PC-9 (cell line): Measurements from ENCODE around the gene AKR7A2. TPM values are rescaled to one million over a fixed set of nuclear protein-coding genes. Genes with fewer than 3 reads are reported as not detected.

Experiments
- BruUV-seq: library from RNA; stranded (reverse); fragments of 400-500 nt; replicated peaks from 2 replicates; lab custom pipeline; 2021; lab: Mats Ljungman, UMichigan
- CTCF ChIA-PET: fragments of 300-600 bp; sonication (Branson Sonifier 250); formaldehyde crosslinking; loops from one replicate; lab custom pipeline; 2022; ENCODE audit warnings: antibody characterized with exemption; lab: Charles Lee
- POLR2A ChIA-PET: fragments of 300-600 bp; sonication (Branson Sonifier 250); formaldehyde crosslinking; loops from one replicate; lab custom pipeline; 2022; ENCODE audit warnings: antibody characterized with exemption; ENCODE audit not compliant: unreplicated experiment; lab: Charles Lee
- DNase-seq, 2 experiments: peaks; one replicate each; pipeline versions ENCODE4 v3.0.0 to v3.0.0-alpha.2; 2015 to 2022; ENCODE audit warnings: mixed read lengths in 1 of 2
- H2AFZ ChIP-seq: fragments of 200-600 bp; sonication (generic); 2 replicates; pipeline ENCODE4 v1.8.1; 2017; ENCODE audit warnings: antibody characterized with exemption
- H3F3A ChIP-seq: fragments of 200-600 bp; sonication (generic); 2 replicates; pipeline ENCODE4 v1.8.1; 2017; ENCODE audit warnings: antibody characterized with exemption, mild to moderate bottlenecking, low read depth; ENCODE audit not compliant: insufficient read depth
- H3K27ac ChIP-seq: fragments of 200-600 bp; sonication (generic); 2 replicates; pipeline ENCODE4 v1.6.1; 2016; ENCODE audit warnings: mixed run types
- H3K27me3 ChIP-seq: fragments of 200-600 bp; sonication (generic); 2 replicates; pipeline ENCODE4 v1.6.1; 2016; ENCODE audit warnings: low read depth, mixed run types; ENCODE audit not compliant: insufficient read depth
- H3K36me3 ChIP-seq: fragments of 200-600 bp; sonication (generic); 2 replicates; pipeline ENCODE4 v1.6.1; 2016; ENCODE audit warnings: low read depth, mixed run types
- H3K4me1 ChIP-seq: fragments of 200-600 bp; sonication (generic); replicated peaks from 2 replicates; pipeline ENCODE4 v1.6.1; 2016; ENCODE audit warnings: mixed run types; ENCODE audit not compliant: insufficient read depth
- H3K4me2 ChIP-seq: fragments of 200-600 bp; sonication (generic); 2 replicates; pipeline ENCODE4 v1.6.1; 2017; ENCODE audit warnings: mixed run types
- H3K4me3 ChIP-seq: fragments of 200-600 bp; sonication (generic); 2 replicates; pipeline ENCODE4 v1.6.1; 2016; ENCODE audit warnings: mixed run types
- H3K79me2 ChIP-seq: fragments of 200-600 bp; sonication (generic); 2 replicates; pipeline ENCODE4 v1.6.1; 2017; ENCODE audit warnings: low read depth, mixed run types
- H3K9me2 ChIP-seq: fragments of 200-600 bp; sonication (generic); 2 replicates; pipeline ENCODE4 v1.8.1; 2017; ENCODE audit warnings: mild to moderate bottlenecking; ENCODE audit not compliant: insufficient read depth
- H3K9me3 ChIP-seq: fragments of 200-600 bp; sonication (generic); 2 replicates; pipeline ENCODE4 v1.8.1; 2016; ENCODE audit warnings: low read depth; ENCODE audit not compliant: insufficient read depth
- H4K20me1 ChIP-seq: fragments of 200-600 bp; sonication (generic); 2 replicates; pipeline ENCODE4 v1.8.1; 2017; ENCODE audit not compliant: insufficient read depth
- CTCF ChIP-seq: fragments of 200-600 bp; sonication (generic); conservative IDR thresholded peaks from 2 replicates; pipeline ENCODE4 v1.6.1; 2017; ENCODE audit warnings: mixed run types, antibody characterized with exemption, mild to moderate bottlenecking, moderate library complexity
- EZH2 ChIP-seq: fragments of 200-600 bp; sonication (generic); IDR thresholded peaks from 2 replicates; pipeline ENCODE4 v1.8.0; 2017; ENCODE audit warnings: antibody characterized with exemption, low read depth
- intact Hi-C: fragments of 100-400 bp; cut with micrococcal nuclease; formaldehyde crosslinking; loops from one replicate; pipeline ENCODE4 v1.10.0; 2022; ENCODE audit not compliant: unreplicated experiment
- total RNA-seq: library from RNA; stranded (reverse); gene quantifications from 2 replicates; pipeline ENCODE4 v1.2.3, GENCODE V29; 2021

The AKR7A2 gene
- total RNA-seq, 1 experiment from 2014 or later, result 79.6 TPM

DNA sequence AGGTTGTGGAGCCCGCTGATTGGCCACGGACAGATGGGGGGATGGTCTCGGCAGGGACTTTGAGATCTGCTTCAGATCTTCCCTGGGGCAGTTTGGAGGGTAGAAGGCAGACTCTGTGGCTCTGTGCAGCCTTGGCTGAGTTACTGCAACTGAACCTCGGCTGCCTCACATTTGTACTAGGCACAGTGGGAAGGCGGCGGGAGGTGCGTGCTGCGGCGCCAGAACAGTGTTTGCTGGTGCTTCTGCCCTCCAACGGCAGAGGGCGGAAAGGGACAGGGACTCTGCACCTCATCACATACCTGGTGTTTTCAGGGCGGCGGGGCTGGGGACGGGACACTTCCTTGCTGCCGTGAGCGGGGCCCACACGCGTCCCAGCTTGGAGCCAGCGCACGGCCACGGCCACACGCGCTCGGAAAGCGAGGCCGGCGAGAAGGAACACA lies 26.4 kb upstream of the AKR7A2 start:
- Histone ChIP-seq H4K20me1 (no peaks in the 10 kb centered on the region; the same call in 1 of the 2 replicates), H3K27me3 (no peaks in the 10 kb centered on the region), H3F3A (peaks cover 12% of the 10 kb centered on the region; the same call in 1 of the 2 replicates), H3K36me3 (no peaks in the 10 kb centered on the region), H3K4me2 (peak overlapping the region; percentile 56; the same call in 1 of the 2 replicates), H3K9me3 (no peaks in the 10 kb centered on the region), H3K9me2 (no peaks in the 10 kb centered on the region), H2AFZ (no peak overlapping the region), H3K79me2 (no peaks in the 10 kb centered on the region), H3K4me3 (no peak overlapping the region), H3K27ac (0 out of 2 replicates have a peak overlapping the region, but pooled peaks have one; percentile 63), H3K4me1 (peaks cover 9% of the 10 kb centered on the region)
- CTCF ChIA-PET, result interaction anchor here (0.7 kb wide), 1 partner anchor 12 kb away, joined by 4 read pairs; no protein-coding TSS in a partner anchor
- intact Hi-C loops, result no loop called here
- no peak for TF ChIP-seq EZH2
- no peak for TF ChIP-seq CTCF
- no TSS peak for BruUV-seq
- POLR2A ChIA-PET, result no interaction called here
- no peak for DNase-seq

DNA sequence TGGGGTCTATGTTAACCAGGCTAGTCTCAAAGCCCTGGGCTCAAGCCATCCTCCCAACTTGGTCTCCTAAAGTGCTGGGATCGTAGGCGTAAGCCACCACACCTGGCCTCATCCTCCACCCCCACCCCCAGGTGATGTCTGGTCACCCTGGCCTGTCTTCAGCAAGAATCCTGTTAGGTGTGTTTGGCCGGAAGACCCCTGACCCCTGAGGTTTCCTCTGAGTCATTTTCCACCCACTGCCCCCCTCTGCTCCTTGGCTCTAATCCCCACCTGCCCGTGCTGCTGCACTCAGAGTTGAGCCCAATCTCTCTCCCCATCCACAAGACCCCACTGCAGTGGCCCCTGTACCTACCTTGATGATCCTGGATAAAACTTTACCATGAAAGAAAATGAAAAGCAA lies 25.3 kb upstream of the AKR7A2 start:
- ChIA-PET POLR2A (no interaction called here), CTCF (no interaction called here)
- BruUV-seq, result no TSS peak
- Histone ChIP-seq H3K4me3 (no peak overlapping the region), H3F3A (peaks cover 12% of the 10 kb centered on the region; the same call in 1 of the 2 replicates), H3K9me2 (no peaks in the 10 kb centered on the region), H3K27ac (peak overlapping the region; percentile 63), H3K36me3 (no peaks in the 10 kb centered on the region), H2AFZ (no peak overlapping the region), H3K79me2 (no peaks in the 10 kb centered on the region), H3K4me2 (peak overlapping the region; percentile 56), H4K20me1 (no peaks in the 10 kb centered on the region; the same call in 1 of the 2 replicates), H3K9me3 (no peaks in the 10 kb centered on the region), H3K27me3 (no peaks in the 10 kb centered on the region), H3K4me1 (peaks cover 9% of the 10 kb centered on the region)
- intact Hi-C loops, result no loop called here
- TF ChIP-seq EZH2, result no peak
- TF ChIP-seq CTCF, result no peak
- DNase-seq, result peak; percentile 66 to 74

DNA sequence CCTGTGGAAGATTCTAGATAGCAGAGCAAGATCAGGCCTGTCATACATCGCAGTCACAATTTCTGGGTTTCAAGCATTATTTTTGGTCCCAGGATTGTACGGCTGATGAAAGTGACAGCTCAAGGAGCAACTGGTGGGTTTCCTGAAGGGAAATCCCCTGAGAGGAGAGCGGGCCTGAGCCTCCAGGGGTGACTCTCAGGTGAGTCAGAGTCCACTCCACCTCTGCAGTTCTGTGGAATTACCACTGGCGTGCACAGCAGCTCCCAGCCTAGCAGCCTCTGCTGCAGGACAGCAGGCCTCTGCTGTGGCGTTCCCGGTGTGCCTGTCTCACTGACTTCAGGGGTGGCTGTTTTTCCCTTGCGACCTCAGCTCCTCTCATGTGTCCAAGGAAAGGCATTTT lies 24.6 kb upstream of the AKR7A2 start:
- Histone ChIP-seq H3K4me1 (peaks cover 9% of the 10 kb centered on the region), H3K36me3 (no peaks in the 10 kb centered on the region), H3K27ac (peak overlapping the region; percentile 44; the same call in 1 of the 2 replicates), H3K27me3 (no peaks in the 10 kb centered on the region), H3K4me3 (no peak overlapping the region), H2AFZ (no peak overlapping the region), H3K9me3 (no peaks in the 10 kb centered on the region), H3F3A (peaks cover 12% of the 10 kb centered on the region; the same call in 1 of the 2 replicates), H3K9me2 (no peaks in the 10 kb centered on the region), H4K20me1 (no peaks in the 10 kb centered on the region; the same call in 1 of the 2 replicates), H3K4me2 (peak overlapping the region; percentile 56), H3K79me2 (no peaks in the 10 kb centered on the region)
- intact Hi-C loops, result no loop called here
- DNase-seq, result peak in 1 of 2 experiments; percentile 33
- ChIA-PET CTCF (no interaction called here), POLR2A (interaction anchor here (0.7 kb wide), 1 partner anchor 24 kb away, joined by 6 read pairs; no protein-coding TSS in a partner anchor)
- no TSS peak for BruUV-seq
- TF ChIP-seq CTCF (no peak), EZH2 (no peak)
